Neural cell (in vitro differentiated cells): ENCODE data around the gene PEMT. TPM values are rescaled to one million over a fixed set of nuclear protein-coding genes. Genes with fewer than 3 reads are reported as not detected.

Experiments used
- H2AFZ ChIP-seq: fragments of 200-600, 300-800 bp; sonication (generic), shearing (Covaris generic); 2 replicates; pipeline ENCODE4 v1.6.0; 2014; ENCODE audit warnings: low read depth, mild to moderate bottlenecking, antibody characterized with exemption, low read length, moderate library complexity
- H3F3A ChIP-seq: fragments of 200-600 bp; shearing (Covaris generic); 2 replicates; pipeline ENCODE4 v1.6.1; 2016; ENCODE audit warnings: mild to moderate bottlenecking, moderate library complexity, mixed read lengths, antibody characterized with exemption, low read length; ENCODE audit not compliant: insufficient read depth, poor library complexity, severe bottlenecking
- H3K27ac ChIP-seq: fragments of 200-600, 300-800 bp; sonication (generic), shearing (Covaris generic); 2 replicates; pipeline ENCODE4 v1.5.1; 2014; ENCODE audit warnings: mild to moderate bottlenecking, low read length, moderate library complexity
- H3K27me3 ChIP-seq: fragments of 300-800, 200-600 bp; sonication (generic), shearing (Covaris generic); 2 replicates; pipeline ENCODE4 v1.6.0; 2014; ENCODE audit warnings: mild to moderate bottlenecking, low read depth, low read length, moderate library complexity; ENCODE audit not compliant: insufficient read depth
- H3K36me3 ChIP-seq: fragments of 300-800, 200-600 bp; sonication (generic), shearing (Covaris generic); 2 replicates; pipeline ENCODE4 v1.5.1; 2014; ENCODE audit warnings: mild to moderate bottlenecking, antibody characterized with exemption, low read length, moderate library complexity; ENCODE audit not compliant: insufficient read depth
- H3K4me2 ChIP-seq: fragments of 300-800, 200-600 bp; sonication (generic), shearing (Covaris generic); 2 replicates; pipeline ENCODE4 v1.6.0; 2014; ENCODE audit warnings: mild to moderate bottlenecking, low read length
- H3K4me3 ChIP-seq: fragments of 300-800, 200-600 bp; sonication (generic), shearing (Covaris generic); 2 replicates; pipeline ENCODE4 v1.5.1; 2014; ENCODE audit warnings: mild to moderate bottlenecking, low read length, moderate library complexity
- H3K79me2 ChIP-seq: fragments of 200-600 bp; shearing (Covaris generic); replicated peaks from 2 replicates; pipeline ENCODE4 v1.6.0; 2014; ENCODE audit warnings: mild to moderate bottlenecking, low read length, moderate library complexity; ENCODE audit not compliant: insufficient read depth
- H3K9ac ChIP-seq: fragments of 300-800, 200-600 bp; sonication (generic), shearing (Covaris generic); 2 replicates; pipeline ENCODE4 v1.6.1; 2016; ENCODE audit warnings: mild to moderate bottlenecking, low read length, mixed read lengths
- H3K9me2 ChIP-seq: fragments of 200-600 bp; shearing (Covaris generic); 2 replicates; pipeline ENCODE4 v1.6.1; 2016; ENCODE audit warnings: mild to moderate bottlenecking, low read length, mixed read lengths; ENCODE audit not compliant: insufficient read depth
- H3K9me3 ChIP-seq: fragments of 200-600, 300-800 bp; sonication (generic), shearing (Covaris generic); 2 replicates; pipeline ENCODE4 v1.6.1; 2016; ENCODE audit warnings: mild to moderate bottlenecking, mixed run types, low read length, moderate library complexity, mixed read lengths
- H4K20me1 ChIP-seq: fragments of 200-600 bp; shearing (Covaris generic); 2 replicates; pipeline ENCODE4 v1.6.1; 2016; ENCODE audit warnings: mild to moderate bottlenecking, mixed run types; ENCODE audit not compliant: insufficient read depth
- EP300 ChIP-seq: fragments of 450-650 bp; conservative IDR thresholded peaks from 2 replicates; pipeline ENCODE4 v1.6.1; 2014; ENCODE audit warnings: antibody characterized with exemption, mild to moderate bottlenecking, moderate library complexity; ENCODE audit not compliant: poor library complexity, severe bottlenecking
- EZH2 ChIP-seq: fragments of 200-600, 300-800 bp; shearing (Covaris generic), sonication (generic); IDR thresholded peaks from 2 replicates; pipeline ENCODE4 v1.6.1; 2014; ENCODE audit warnings: antibody characterized with exemption, low read length, borderline replicate concordance, mild to moderate bottlenecking; ENCODE audit not compliant: insufficient read depth, poor library complexity, severe bottlenecking
- MXI1 ChIP-seq: fragments of 450-650 bp; conservative IDR thresholded peaks from 2 replicates; pipeline ENCODE4 v1.6.1; 2014; ENCODE audit warnings: antibody characterized with exemption, mild to moderate bottlenecking; ENCODE audit not compliant: poor library complexity, severe bottlenecking
- POLR2AphosphoS5 ChIP-seq: IDR thresholded peaks from 2 replicates; pipeline ENCODE4 v1.6.1; 2012
- RAD21 ChIP-seq: fragments of 450-650 bp; conservative IDR thresholded peaks from 2 replicates; pipeline ENCODE4 v1.6.1; 2014; ENCODE audit warnings: antibody characterized with exemption, mild to moderate bottlenecking, moderate library complexity
- SMC3 ChIP-seq: fragments of 450-650 bp; conservative IDR thresholded peaks from 2 replicates; pipeline ENCODE4 v1.6.1; 2014; ENCODE audit warnings: antibody characterized with exemption, mild to moderate bottlenecking, moderate library complexity; ENCODE audit not compliant: poor library complexity
- TAF1 ChIP-seq: IDR thresholded peaks from 2 replicates; pipeline ENCODE4 v1.6.1; 2012; ENCODE audit warnings: low read depth
- polyA plus RNA-seq: library from polyadenylated mRNA; depleted of rRNA; stranded (reverse); fragments of >200 nt; gene quantifications from 2 replicates; pipeline ENCODE4 v1.2.3, GENCODE V29; 2014
- TF ChIP-seq, protein P1 (sequence below): IDR thresholded peaks from 2 replicates; pipeline ENCODE4 v1.6.1; 2012; ENCODE audit warnings: borderline replicate concordance
- TF ChIP-seq, protein P2 (sequence below): fragments of 450-650 bp; IDR thresholded peaks from 2 replicates; pipeline ENCODE4 v1.5.1; 2014; ENCODE audit warnings: antibody characterized with exemption, mild to moderate bottlenecking, moderate library complexity; ENCODE audit not compliant: poor library complexity, severe bottlenecking

Gene PEMT
- polyA plus RNA-seq, 1 donor from 2014 or later, result 71.7 TPM

DNA sequence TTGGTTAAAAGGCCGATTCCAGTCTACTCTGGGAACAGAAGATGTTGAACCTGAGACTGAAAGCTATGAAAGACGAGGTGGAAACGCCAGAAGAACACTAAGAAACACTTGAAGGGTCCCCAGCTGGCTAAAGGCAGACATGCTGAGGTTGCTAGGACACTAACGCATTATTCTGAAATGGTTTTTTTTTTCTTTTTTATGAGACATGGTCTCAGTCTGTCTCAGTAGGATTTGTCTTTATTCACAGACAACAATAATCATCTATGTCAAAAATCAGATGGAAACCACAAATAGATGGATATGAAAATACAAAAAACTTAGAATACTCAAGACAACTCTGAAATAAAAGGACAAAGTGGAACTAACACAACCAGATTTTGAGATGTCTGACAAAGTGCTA lies 60.4 kb downstream of the PEMT start:
- H3K79me2 ChIP-seq, result no peaks in the 10 kb centered on the region
- no peak overlapping the region for H2AFZ ChIP-seq
- H3K4me3 ChIP-seq, result peak overlapping the region; percentile 25
- H3K9ac ChIP-seq, result peak overlapping the region; percentile 25
- no peaks in the 10 kb centered on the region for H3K9me3 ChIP-seq
- H3K9me2 ChIP-seq, result no peaks in the 10 kb centered on the region
- no peaks in the 10 kb centered on the region for H4K20me1 ChIP-seq
- H3F3A ChIP-seq, result no peaks in the 10 kb centered on the region
- no peaks in the 10 kb centered on the region for H3K27me3 ChIP-seq
- H3K36me3 ChIP-seq, result no peaks in the 10 kb centered on the region
- peak overlapping the region; percentile 8 for H3K4me2 ChIP-seq
- no peak for TF ChIP-seq EP300
- TF ChIP-seq POLR2AphosphoS5, result peak; percentile 21
- peak; percentile 12 for TF ChIP-seq RAD21
- H3K27ac ChIP-seq, result peak overlapping the region; percentile 77

DNA sequence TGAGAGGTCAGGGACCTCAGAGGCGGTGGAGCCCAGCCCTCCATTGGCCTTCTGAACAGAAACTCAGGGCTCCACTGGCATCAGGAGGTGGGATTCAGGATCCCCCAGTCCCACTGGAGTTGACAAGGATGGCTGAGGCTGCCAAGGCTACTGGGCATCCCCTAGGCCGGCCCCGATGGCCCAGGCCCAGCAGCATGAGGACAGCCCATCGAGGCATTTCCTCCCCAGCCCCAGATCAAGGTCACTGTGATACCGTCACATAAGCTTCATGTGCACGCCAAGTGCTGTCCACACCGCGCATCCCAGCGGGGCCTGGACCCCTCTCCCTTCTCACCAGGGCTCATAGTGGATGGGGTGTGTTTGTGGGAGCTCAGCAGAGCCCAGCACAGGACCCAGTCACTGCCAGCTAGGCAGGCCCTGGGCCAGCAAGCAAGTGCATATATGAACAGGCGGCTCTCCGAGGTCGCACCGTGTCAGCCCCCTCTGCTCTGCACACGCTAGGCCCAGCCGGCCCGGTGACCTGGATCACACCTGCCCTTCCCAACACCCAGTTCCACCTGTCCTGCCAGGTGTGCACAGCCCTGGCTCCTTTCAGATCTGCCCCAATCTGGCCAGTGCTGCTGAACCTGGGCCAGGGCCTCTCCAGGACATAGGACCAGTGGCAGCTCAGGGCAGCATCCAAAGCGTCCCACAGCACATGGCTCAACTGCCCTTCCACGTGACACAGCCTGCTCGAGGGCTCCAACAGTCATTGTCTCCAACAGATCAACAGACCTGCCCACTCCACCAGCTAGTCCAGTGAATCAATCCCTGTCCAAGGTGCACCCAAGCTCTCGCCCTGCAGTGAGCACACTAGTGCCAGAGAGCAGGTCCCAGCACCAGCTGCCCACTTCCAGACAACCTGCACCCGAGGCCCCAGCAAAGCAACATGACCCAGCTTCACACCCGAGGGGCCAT lies 62.5 kb downstream of the PEMT start:
- Histone ChIP-seq H3K27ac (no peak overlapping the region), H3K9me2 (no peaks in the 10 kb centered on the region), H3K36me3 (no peaks in the 10 kb centered on the region), H3K9ac (no peak overlapping the region), H3K4me2 (no peak overlapping the region), H3F3A (no peaks in the 10 kb centered on the region), H3K27me3 (no peaks in the 10 kb centered on the region), H4K20me1 (no peaks in the 10 kb centered on the region), H3K79me2 (no peaks in the 10 kb centered on the region), H3K4me3 (no peak overlapping the region), H3K9me3 (no peaks in the 10 kb centered on the region), H2AFZ (no peak overlapping the region)
- TF ChIP-seq TAF1 (no peak), EP300 (no peak), RAD21 (no peak), POLR2AphosphoS5 (no peak)
- TF ChIP-seq, protein P1, sequence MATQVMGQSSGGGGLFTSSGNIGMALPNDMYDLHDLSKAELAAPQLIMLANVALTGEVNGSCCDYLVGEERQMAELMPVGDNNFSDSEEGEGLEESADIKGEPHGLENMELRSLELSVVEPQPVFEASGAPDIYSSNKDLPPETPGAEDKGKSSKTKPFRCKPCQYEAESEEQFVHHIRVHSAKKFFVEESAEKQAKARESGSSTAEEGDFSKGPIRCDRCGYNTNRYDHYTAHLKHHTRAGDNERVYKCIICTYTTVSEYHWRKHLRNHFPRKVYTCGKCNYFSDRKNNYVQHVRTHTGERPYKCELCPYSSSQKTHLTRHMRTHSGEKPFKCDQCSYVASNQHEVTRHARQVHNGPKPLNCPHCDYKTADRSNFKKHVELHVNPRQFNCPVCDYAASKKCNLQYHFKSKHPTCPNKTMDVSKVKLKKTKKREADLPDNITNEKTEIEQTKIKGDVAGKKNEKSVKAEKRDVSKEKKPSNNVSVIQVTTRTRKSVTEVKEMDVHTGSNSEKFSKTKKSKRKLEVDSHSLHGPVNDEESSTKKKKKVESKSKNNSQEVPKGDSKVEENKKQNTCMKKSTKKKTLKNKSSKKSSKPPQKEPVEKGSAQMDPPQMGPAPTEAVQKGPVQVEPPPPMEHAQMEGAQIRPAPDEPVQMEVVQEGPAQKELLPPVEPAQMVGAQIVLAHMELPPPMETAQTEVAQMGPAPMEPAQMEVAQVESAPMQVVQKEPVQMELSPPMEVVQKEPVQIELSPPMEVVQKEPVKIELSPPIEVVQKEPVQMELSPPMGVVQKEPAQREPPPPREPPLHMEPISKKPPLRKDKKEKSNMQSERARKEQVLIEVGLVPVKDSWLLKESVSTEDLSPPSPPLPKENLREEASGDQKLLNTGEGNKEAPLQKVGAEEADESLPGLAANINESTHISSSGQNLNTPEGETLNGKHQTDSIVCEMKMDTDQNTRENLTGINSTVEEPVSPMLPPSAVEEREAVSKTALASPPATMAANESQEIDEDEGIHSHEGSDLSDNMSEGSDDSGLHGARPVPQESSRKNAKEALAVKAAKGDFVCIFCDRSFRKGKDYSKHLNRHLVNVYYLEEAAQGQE, result no peak

DNA sequence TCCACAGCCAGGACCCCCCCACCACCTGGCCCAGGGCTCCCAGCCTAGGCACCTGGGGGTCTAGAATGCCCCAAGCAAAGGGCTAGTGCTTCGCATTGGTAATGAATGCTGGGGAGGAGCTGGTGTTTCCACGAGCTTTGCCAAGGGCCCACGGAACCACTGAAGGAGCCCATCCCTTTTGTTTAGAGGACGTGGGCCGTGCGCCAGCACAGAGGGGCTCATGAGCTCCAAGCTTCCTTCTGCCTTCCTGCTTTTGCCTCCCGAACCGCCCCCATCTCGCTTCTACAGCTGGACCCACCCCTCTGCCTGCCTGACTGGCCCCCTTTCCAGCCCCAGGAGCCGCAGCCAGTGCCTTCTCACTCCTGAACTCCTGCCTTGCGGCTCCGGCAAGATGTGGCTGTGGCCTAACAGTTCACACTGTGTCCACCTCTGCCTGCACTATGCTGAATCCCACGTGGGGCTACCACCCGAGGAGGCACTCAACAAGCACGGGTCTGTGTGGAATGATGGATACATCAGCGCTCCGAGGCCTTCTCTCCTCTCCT lies 63.5 kb downstream of the PEMT start:
- no peaks in the 10 kb centered on the region for H3F3A ChIP-seq
- H3K27ac ChIP-seq, result no peak overlapping the region
- H3K79me2 ChIP-seq, result no peaks in the 10 kb centered on the region
- H4K20me1 ChIP-seq, result no peaks in the 10 kb centered on the region
- H3K4me2 ChIP-seq, result no peak overlapping the region
- no peaks in the 10 kb centered on the region for H3K9me2 ChIP-seq
- no peaks in the 10 kb centered on the region for H3K27me3 ChIP-seq
- TF ChIP-seq MXI1 (no peak), EZH2 (no peak), POLR2AphosphoS5 (no peak), TAF1 (no peak), RAD21 (no peak), SMC3 (no peak), EP300 (no peak)
- TF ChIP-seq, protein P2, sequence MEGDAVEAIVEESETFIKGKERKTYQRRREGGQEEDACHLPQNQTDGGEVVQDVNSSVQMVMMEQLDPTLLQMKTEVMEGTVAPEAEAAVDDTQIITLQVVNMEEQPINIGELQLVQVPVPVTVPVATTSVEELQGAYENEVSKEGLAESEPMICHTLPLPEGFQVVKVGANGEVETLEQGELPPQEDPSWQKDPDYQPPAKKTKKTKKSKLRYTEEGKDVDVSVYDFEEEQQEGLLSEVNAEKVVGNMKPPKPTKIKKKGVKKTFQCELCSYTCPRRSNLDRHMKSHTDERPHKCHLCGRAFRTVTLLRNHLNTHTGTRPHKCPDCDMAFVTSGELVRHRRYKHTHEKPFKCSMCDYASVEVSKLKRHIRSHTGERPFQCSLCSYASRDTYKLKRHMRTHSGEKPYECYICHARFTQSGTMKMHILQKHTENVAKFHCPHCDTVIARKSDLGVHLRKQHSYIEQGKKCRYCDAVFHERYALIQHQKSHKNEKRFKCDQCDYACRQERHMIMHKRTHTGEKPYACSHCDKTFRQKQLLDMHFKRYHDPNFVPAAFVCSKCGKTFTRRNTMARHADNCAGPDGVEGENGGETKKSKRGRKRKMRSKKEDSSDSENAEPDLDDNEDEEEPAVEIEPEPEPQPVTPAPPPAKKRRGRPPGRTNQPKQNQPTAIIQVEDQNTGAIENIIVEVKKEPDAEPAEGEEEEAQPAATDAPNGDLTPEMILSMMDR, result no peak
- TF ChIP-seq, protein P1, result no peak
- no peaks in the 10 kb centered on the region for H3K9me3 ChIP-seq
- H2AFZ ChIP-seq, result no peak overlapping the region
- no peak overlapping the region for H3K9ac ChIP-seq
- no peak overlapping the region for H3K4me3 ChIP-seq
- H3K36me3 ChIP-seq, result no peaks in the 10 kb centered on the region
